ENCODE results near the gene MARVELD2.

DNA sequence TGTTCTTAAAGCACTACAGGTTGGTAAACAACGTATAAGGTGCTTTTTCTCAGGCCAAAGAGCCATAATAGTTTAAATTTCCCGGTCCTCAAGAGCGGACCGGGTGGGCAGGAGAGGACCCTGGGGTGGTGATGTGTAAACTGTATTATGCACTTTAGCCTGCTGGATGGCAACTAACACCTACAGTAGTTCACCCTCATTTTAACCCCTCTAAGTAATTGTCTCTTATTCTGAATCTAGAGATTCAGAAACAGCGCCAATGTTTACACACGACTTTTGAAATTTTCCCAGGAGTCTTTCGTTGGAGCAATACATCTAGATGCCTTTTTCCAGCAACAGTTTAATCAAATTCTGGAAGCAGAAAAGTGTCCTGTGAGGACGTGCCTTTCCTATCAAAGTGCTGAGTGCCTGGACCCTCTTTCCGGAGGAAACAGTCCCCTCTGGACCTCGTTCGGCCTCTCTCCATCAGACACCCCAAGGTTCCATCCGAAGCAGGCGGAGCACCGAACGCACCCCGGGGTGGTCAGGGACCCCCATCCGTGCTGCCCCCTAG, 77.0 kb downstream of the MARVELD2 start:
- no peak for TF ChIP-seq MTA1 (IDR thresholded peaks at IDR 0.05; ENCODE audit: borderline replicate concordance)
- TF ChIP-seq JUNB (CRISPR knock-in tag; conservative IDR thresholded peaks at IDR 0.05) = no peak
- no peak for TF ChIP-seq BRD4 (IDR thresholded peaks at IDR 0.05)

Measured in K562 (cell line).